CMK (cell line): Measurements from ENCODE around the gene SH3D19.
"Not testable (repeated sequence)": the region's sequence is repeated elsewhere in the genome, so short reads cannot be mapped to it uniquely, and the experiment has no call there.

ENCODE experiments used
- DNase-seq: peaks from one replicate; pipeline ENCODE4 v3.0.0-alpha.2; 2010; ENCODE audit warnings: low read depth

The SH3D19 gene

GRCh38 chr4:151321586-151321985 is 3.8 kb downstream of the SH3D19 start:
- no peak for DNase-seq

GRCh38 chr4:151319490-151319889 is 5.9 kb downstream of the SH3D19 start:
- no peak for DNase-seq

DNA sequence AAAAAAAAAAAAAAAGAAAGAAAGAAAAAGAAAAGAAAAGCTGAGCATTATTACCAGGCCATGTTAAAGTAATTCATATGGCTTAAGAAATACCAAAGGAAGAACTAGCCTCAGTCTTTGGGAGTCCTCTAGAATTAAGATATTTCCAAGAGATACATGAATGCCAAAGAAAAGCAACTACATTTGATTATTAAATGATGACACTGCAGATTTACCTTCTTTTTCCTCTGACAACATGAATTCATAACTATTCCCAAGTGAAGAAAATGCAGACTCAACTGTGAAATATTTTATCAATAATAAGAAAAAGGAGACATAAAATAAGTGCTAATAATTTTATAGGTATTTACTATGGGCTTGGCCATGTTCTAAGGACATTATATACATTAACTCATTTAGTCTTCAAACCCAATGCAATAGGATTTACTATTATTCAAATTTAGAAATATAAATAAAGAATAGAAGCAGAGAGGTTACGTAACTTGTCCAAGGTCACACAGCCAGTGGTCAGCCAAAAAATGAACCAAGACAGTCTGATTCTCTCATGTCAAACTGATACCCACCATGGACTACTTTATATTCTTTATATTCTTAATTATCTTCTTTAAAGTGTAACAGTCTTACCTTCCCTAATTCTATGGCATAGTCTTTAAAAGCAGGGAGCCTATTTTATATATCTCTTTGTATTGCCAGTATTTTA is 6.9 kb downstream of the SH3D19 start:
- no peak for DNase-seq

DNA sequence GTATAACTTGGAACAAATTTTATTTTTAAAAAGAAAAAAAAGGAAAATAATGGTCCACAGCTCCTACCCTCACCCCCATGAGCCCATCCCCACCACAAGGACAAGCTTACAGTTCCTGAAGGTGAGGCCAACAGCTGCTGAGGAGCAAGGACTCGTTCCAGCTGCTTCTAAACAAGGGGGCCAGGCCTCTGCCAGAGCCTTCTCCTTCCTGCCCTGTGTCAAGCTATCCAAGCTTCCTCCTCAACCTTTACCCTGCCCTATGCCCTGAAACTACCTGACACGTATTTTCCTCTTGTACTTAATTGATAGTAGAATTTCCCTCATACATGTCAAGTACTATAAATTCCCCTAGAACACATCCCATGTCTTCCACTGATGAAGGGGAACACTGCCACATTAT is 8.8 kb downstream of the SH3D19 start:
- no peak for DNase-seq

DNA sequence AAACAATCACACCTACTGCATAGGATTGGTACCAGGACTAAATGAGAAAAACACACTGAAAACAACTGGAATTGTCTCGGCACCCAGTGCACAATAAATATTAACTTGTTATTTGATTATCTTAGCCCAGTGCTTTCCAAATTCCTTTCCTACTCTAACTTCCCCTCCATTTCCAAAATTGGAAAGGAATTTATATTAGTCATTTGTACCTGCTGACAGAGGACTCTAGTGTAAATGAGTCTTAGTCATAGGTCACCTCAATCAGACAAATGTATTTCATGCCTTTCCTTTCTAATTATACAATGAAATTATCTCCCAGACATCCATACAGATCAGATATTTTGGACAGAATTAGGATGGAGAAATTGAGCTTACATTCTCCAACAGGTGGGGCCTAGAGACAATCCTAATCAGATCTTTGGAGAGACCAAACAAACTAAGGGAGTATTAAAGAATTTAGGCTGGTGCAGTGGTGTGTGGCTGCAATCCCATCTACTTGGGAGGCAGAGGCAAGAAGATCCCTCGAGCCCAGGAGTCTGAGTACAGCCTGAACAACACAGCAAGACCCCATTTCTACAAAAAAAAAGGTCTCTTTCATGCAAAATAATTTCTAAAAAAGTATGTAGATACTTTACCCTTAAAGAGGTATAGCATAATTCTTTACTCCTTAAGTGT is 10.1 kb downstream of the SH3D19 start:
- no peak for DNase-seq

- no peak for DNase-seq
Observed at GRCh38 chr4:151314479-151314878, 10.9 kb downstream of the SH3D19 start.

- DNase-seq = no peak
Observed at GRCh38 chr4:151314010-151314355, 11.4 kb downstream of the SH3D19 start.

DNA sequence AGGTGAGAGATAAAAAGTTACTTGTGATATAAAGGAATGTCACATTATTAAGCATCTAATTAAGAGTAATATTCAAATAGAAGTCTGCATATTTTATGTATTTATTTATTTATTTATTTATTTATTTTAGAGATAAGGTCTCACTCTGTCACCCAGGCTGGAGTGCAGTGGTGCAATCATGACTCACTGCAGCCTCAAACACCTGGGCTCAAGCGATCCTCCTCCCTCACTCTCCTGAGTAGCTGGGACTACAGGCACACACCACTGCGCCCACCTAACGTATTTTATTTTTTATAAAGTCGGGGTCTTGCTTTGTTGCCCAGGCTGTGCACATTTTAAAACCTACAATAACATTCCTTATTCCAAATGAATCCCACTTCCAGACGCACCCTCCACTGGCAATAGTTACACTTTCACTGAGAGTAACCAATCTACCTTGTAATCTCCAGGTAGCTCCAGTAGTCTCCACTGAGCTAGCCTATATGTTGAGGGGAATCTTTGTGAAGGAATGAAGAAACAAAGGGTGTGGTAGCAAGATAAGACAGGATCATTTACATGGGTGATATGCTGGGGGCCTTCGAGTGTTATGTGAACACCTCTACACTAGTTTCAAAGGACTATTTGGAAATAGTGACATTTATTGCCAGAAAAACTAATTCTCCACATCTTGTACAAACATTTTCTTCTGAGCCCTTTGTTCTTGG is 11.9 kb downstream of the SH3D19 start:
- no peak for DNase-seq

DNA sequence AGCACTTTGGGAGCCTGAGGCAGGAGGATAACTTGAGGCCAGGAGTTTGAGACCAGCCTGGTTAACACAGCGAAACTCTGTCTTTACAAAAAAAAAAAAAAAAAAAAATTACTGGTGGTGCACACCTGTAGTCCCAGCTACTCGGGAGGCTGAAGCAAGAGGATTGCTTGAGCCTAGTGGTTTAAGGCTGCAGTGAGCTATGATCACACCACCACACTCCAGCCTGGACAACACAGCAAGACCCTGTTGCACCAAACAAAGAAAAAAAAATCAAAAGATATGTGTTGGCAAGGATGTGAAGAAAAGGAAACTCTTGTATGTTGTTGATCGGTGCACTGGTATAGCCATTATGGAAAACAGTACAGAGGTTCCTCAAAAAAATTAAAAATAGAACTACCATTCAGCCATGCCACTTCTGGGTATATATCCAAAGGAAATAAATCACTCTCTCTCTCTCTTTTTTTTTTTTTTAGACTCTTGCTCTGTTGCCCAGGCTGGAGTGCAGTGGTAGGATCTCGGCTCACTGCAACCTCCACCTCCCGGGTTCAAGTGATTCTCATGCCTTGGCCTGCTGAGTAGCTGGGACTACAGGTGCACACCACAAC is 15.2 kb downstream of the SH3D19 start:
- DNase-seq = no peak

DNA sequence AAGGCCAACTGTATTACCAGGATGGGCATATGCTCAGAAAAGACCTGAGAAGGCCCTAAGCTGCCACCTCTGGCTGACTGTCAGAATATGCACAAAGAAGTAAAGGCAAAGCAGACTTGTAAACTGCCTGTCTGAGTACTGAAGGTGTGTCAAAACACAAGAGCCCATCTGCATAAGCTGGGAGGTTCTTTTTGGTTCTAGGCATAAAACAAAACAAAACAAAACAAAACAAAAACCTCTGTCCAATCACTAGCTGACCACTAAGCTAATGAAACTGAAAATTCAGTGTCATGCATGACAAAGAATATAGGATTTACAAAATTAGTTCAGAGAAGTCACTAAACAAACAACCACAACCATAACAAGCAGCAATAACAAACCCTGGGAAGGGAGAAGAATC is 20.6 kb downstream of the SH3D19 start:
- DNase-seq = no peak

DNA sequence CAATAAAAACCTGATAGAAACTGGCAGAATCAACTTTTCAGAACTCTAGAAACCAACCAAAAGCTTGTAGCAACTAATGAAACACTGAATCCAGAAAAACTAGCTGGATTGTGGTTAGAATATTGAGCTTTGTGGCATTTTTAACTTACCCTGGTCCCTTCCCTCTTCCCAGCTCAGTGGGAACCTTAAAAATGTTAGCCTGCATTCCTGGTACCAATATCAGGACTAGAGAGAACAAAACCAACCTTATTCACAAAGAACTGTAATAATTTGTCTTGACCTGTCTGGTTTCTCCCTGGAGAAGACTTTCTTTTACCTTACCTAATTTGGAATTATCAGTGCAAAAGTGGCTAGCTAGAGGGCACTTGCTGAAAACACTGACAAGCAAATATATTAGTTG is 21.2 kb downstream of the SH3D19 start:
- DNase-seq = no peak

DNA sequence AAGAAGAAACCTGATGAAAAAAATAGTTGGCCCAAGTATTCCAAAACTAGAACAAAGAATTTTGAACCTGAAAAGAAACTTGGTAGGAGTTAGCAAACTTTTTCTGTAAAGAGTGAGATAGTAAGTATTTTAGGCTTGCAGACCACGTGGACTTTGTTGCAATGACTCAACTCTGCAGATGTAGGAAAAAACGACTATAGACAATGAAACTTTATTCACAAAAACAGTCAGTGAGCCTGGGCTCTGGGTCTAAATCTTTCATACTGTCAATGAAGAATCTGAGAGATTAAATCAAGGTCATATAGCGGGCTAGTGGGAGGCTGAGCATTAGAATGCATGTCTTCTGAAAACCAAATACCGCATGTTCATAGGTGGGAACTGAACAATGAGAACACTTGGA is 23.0 kb downstream of the SH3D19 start:
- no peak for DNase-seq

DNA sequence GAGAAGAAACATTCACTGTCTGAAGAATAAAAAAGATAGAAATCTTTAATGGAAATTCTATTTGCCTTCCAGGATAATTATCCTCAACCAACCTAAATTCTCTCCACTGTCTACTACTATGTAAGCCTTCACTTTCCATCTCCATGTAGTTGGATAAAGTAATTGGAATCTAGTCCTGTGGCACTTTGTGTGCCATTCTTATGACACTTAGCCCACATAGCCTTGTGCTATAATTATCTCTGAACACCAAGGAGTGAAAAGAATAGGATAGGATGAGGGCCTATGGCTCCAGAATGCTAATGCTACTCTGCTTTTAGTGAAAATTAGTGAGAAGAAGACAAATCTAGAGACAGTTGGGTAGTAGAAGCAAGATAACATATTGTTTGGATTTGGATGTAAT is 28.2 kb downstream of the SH3D19 start:
- DNase-seq = no peak

- no peak for DNase-seq
Observed at GRCh38 chr4:151296227-151296626, 29.2 kb downstream of the SH3D19 start.

DNA sequence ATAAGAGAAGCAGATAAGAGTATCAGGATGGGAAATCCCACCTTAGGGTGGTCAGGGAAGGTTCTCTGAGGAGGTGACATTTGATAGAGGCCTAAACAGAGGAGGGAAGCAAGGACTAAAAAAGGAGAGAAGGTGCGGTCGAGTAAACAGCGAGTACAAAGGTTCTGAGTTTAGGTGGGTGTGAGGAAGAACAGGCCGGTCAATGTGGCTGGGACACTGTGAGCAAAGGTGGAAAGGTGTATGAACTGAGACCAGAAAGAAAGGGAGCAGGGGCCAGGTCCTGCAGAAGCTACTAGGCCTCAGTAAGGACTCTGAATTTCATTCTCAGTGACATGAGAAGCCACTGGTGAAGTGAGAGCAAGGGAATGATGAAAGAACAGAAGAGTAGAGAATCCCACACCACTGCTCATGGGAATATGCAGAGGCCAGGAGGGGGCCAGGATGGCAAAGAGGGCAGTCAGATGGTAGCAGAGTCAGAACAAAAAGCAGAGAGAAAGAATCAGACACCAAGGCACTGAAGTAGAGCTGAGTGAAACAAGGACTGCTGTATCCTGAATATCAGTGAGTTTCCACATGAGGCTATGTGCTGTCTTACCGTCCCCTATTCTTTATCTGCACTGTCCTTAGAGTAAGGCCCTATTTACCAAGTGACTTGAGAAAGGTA is 30.4 kb downstream of the SH3D19 start:
- no peak for DNase-seq

DNA sequence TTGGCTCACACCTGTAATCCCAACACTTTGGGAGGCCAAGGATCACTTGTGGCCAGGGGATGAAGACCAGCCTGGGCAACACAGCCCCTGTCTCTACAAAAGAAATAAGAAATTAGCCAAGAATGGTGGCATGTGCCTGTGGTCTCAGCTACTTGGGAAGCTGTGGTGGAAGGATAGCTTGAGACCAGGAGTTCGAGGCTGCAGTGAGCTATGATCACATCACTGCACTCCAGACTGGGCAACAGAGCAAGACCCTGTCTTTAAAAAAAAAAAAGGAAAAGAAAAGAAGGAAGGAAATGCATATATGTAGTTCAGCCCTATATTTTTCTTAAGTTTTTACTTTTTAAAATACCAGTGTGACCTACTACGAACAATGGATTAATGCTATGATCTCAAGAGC is 33.4 kb downstream of the SH3D19 start:
- DNase-seq = no peak

- DNase-seq = no peak
Observed at GRCh38 chr4:151291485-151291884, 33.9 kb downstream of the SH3D19 start.

GRCh38 chr4:151287409-151287808 is 38.0 kb downstream of the SH3D19 start:
- DNase-seq = no peak

DNA sequence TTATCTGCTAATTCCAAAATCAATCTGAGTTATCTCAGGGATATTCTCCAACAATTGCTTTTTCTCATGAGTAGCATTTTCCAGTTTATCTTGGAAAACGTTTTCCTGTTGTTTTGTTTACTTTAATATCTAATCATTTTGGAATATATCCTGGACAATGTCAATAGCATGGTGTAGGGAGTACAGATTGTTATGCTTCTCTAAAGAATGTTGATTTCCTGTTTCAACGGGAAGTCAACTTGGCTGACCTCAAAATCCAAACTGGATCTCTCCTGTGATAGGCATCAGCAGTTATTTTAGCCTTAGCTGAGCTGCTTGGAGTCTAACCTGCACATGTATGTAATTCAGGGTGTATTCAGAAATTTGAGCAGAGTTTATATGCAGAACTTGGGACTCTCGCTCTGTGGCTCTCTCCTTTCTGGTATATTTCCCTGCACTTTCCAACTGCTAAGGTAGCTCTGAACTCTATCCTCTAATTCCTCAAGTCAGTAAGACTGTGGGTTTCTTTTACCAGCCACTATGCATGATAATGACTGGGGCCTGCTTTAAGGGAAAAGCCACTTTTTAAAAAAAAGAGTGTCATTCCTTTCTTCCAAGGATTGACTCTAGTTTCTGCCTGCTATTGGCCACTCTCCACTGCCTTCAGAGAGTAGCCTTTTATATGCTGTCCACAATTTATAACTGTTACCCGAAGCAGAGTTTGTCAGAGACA is 40.7 kb downstream of the SH3D19 start:
- no peak for DNase-seq

- peak; percentile 26 for DNase-seq
Observed at GRCh38 chr4:151276787-151277562, 48.4 kb downstream of the SH3D19 start, which contains the start of gene PRSS48. PRSS48 (plus strand) TSS chr4:151277161; CDS start chr4:151277173, 12 bp downstream.

GRCh38 chr4:151268905-151269304 is 56.5 kb downstream of the SH3D19 start:
- DNase-seq = not testable (repeated sequence)
